ENCODE results near the gene NTM.

Gene NTM

GRCh38 chr11:131866535-131867400 lies 496.4 kb downstream of the NTM start:
- H3K27ac Mint-ChIP-seq, result no peak overlapping the region
- peaks cover 7% of the 10 kb centered on the region for H3K9me3 Mint-ChIP-seq
- H3K27me3 Mint-ChIP-seq, result peaks cover 3% of the 10 kb centered on the region
- H3K4me3 Mint-ChIP-seq, result no peak overlapping the region
- H3K36me3 Mint-ChIP-seq (ENCODE audit: low read depth), result no peaks in the 10 kb centered on the region
- H3K4me1 Mint-ChIP-seq (ENCODE audit: low read depth), result no peaks in the 10 kb centered on the region

- peaks cover 7% of the 10 kb centered on the region for H3K9me3 Mint-ChIP-seq
- H3K36me3 Mint-ChIP-seq (ENCODE audit: low read depth), result no peaks in the 10 kb centered on the region
- H3K27ac Mint-ChIP-seq, result no peak overlapping the region
- H3K4me1 Mint-ChIP-seq (ENCODE audit: low read depth), result no peaks in the 10 kb centered on the region
- peaks cover 3% of the 10 kb centered on the region for H3K27me3 Mint-ChIP-seq
- H3K4me3 Mint-ChIP-seq, result no peak overlapping the region
Observed at GRCh38 chr11:131867457-131868257, 497.2 kb downstream of the NTM start.

- Mint-ChIP-seq H3K27ac (no peak overlapping the region), H3K27me3 (peaks cover 3% of the 10 kb centered on the region), H3K36me3 (ENCODE audit: low read depth) (no peaks in the 10 kb centered on the region), H3K4me3 (no peak overlapping the region), H3K4me1 (ENCODE audit: low read depth) (no peaks in the 10 kb centered on the region), H3K9me3 (peaks cover 7% of the 10 kb centered on the region)
Observed at GRCh38 chr11:131868629-131869507, 498.5 kb downstream of the NTM start.

- H3K27ac Mint-ChIP-seq, result no peak overlapping the region
- no peak overlapping the region for H3K4me3 Mint-ChIP-seq
- H3K9me3 Mint-ChIP-seq, result peaks cover 7% of the 10 kb centered on the region
- H3K27me3 Mint-ChIP-seq, result peaks cover 6% of the 10 kb centered on the region
- H3K36me3 Mint-ChIP-seq (ENCODE audit: low read depth), result no peaks in the 10 kb centered on the region
- no peaks in the 10 kb centered on the region for H3K4me1 Mint-ChIP-seq (ENCODE audit: low read depth)
Observed at GRCh38 chr11:131870305-131870704, 499.9 kb downstream of the NTM start.

- Mint-ChIP-seq H3K9me3 (peaks cover 7% of the 10 kb centered on the region), H3K27ac (no peak overlapping the region), H3K36me3 (ENCODE audit: low read depth) (no peaks in the 10 kb centered on the region), H3K4me1 (ENCODE audit: low read depth) (no peaks in the 10 kb centered on the region), H3K27me3 (peaks cover 7% of the 10 kb centered on the region), H3K4me3 (no peak overlapping the region)
Observed at GRCh38 chr11:131871006-131871405, 500.6 kb downstream of the NTM start.

GRCh38 chr11:131874070-131874469 lies 503.7 kb downstream of the NTM start:
- H3K36me3 Mint-ChIP-seq (ENCODE audit: low read depth), result no peaks in the 10 kb centered on the region
- H3K4me1 Mint-ChIP-seq (ENCODE audit: low read depth), result no peaks in the 10 kb centered on the region
- no peak overlapping the region for H3K4me3 Mint-ChIP-seq
- no peaks in the 10 kb centered on the region for H3K9me3 Mint-ChIP-seq
- peaks cover 4% of the 10 kb centered on the region for H3K27me3 Mint-ChIP-seq
- no peak overlapping the region for H3K27ac Mint-ChIP-seq

GRCh38 chr11:131875611-131876010 lies 505.2 kb downstream of the NTM start:
- Mint-ChIP-seq H3K36me3 (ENCODE audit: low read depth) (no peaks in the 10 kb centered on the region), H3K4me1 (ENCODE audit: low read depth) (no peaks in the 10 kb centered on the region), H3K9me3 (no peaks in the 10 kb centered on the region), H3K27me3 (peaks cover 4% of the 10 kb centered on the region), H3K4me3 (no peak overlapping the region), H3K27ac (no peak overlapping the region)

- Mint-ChIP-seq H3K4me1 (ENCODE audit: low read depth) (no peaks in the 10 kb centered on the region), H3K4me3 (no peak overlapping the region), H3K36me3 (ENCODE audit: low read depth) (no peaks in the 10 kb centered on the region), H3K27ac (no peak overlapping the region), H3K9me3 (no peaks in the 10 kb centered on the region), H3K27me3 (peaks cover 4% of the 10 kb centered on the region)
Observed at GRCh38 chr11:131877246-131877942, 507.0 kb downstream of the NTM start.

GRCh38 chr11:131880316-131880715 lies 509.9 kb downstream of the NTM start:
- no peaks in the 10 kb centered on the region for H3K9me3 Mint-ChIP-seq
- peaks cover under 1% of the 10 kb centered on the region for H3K27me3 Mint-ChIP-seq
- H3K4me3 Mint-ChIP-seq, result no peak overlapping the region
- no peaks in the 10 kb centered on the region for H3K4me1 Mint-ChIP-seq (ENCODE audit: low read depth)
- H3K36me3 Mint-ChIP-seq (ENCODE audit: low read depth), result no peaks in the 10 kb centered on the region
- H3K27ac Mint-ChIP-seq, result no peak overlapping the region

- no peaks in the 10 kb centered on the region for H3K4me1 Mint-ChIP-seq (ENCODE audit: low read depth)
- no peak overlapping the region for H3K27ac Mint-ChIP-seq
- H3K9me3 Mint-ChIP-seq, result no peaks in the 10 kb centered on the region
- H3K36me3 Mint-ChIP-seq (ENCODE audit: low read depth), result no peaks in the 10 kb centered on the region
- H3K27me3 Mint-ChIP-seq, result no peaks in the 10 kb centered on the region
- H3K4me3 Mint-ChIP-seq, result no peak overlapping the region
Observed at GRCh38 chr11:131880976-131881375, 510.6 kb downstream of the NTM start.

GRCh38 chr11:131883332-131883731 lies 512.9 kb downstream of the NTM start:
- H3K27me3 Mint-ChIP-seq, result no peaks in the 10 kb centered on the region
- no peak overlapping the region for H3K27ac Mint-ChIP-seq
- H3K4me1 Mint-ChIP-seq (ENCODE audit: low read depth), result no peaks in the 10 kb centered on the region
- H3K4me3 Mint-ChIP-seq, result no peak overlapping the region
- peaks cover 4% of the 10 kb centered on the region for H3K9me3 Mint-ChIP-seq
- no peaks in the 10 kb centered on the region for H3K36me3 Mint-ChIP-seq (ENCODE audit: low read depth)

GRCh38 chr11:131884461-131885073 lies 514.2 kb downstream of the NTM start:
- Mint-ChIP-seq H3K4me3 (no peak overlapping the region), H3K36me3 (ENCODE audit: low read depth) (no peaks in the 10 kb centered on the region), H3K27ac (no peak overlapping the region), H3K9me3 (peaks cover 4% of the 10 kb centered on the region), H3K4me1 (ENCODE audit: low read depth) (no peaks in the 10 kb centered on the region), H3K27me3 (no peaks in the 10 kb centered on the region)

GRCh38 chr11:131885431-131885830 lies 515.0 kb downstream of the NTM start:
- H3K4me3 Mint-ChIP-seq, result no peak overlapping the region
- H3K27ac Mint-ChIP-seq, result no peak overlapping the region
- no peaks in the 10 kb centered on the region for H3K27me3 Mint-ChIP-seq
- H3K36me3 Mint-ChIP-seq (ENCODE audit: low read depth), result no peaks in the 10 kb centered on the region
- H3K4me1 Mint-ChIP-seq (ENCODE audit: low read depth), result no peaks in the 10 kb centered on the region
- peaks cover 4% of the 10 kb centered on the region for H3K9me3 Mint-ChIP-seq

GRCh38 chr11:131886201-131886600 lies 515.8 kb downstream of the NTM start:
- Mint-ChIP-seq H3K36me3 (ENCODE audit: low read depth) (no peaks in the 10 kb centered on the region), H3K27ac (no peak overlapping the region), H3K4me1 (ENCODE audit: low read depth) (no peaks in the 10 kb centered on the region), H3K4me3 (no peak overlapping the region), H3K9me3 (peaks cover 4% of the 10 kb centered on the region), H3K27me3 (no peaks in the 10 kb centered on the region)
